CD4-positive, alpha-beta T cell treated with Interleukin-4 for 4 hours (primary cell): Measurements from ENCODE around the gene CLCN1.
"Not testable (repeated sequence)": the region's sequence is repeated elsewhere in the genome, so short reads cannot be mapped to it uniquely, and the experiment has no call there.

Source experiments
- DNase-seq: peaks from one replicate; pipeline ENCODE4 v3.0.0-alpha.2; 2020

The CLCN1 gene

DNA sequence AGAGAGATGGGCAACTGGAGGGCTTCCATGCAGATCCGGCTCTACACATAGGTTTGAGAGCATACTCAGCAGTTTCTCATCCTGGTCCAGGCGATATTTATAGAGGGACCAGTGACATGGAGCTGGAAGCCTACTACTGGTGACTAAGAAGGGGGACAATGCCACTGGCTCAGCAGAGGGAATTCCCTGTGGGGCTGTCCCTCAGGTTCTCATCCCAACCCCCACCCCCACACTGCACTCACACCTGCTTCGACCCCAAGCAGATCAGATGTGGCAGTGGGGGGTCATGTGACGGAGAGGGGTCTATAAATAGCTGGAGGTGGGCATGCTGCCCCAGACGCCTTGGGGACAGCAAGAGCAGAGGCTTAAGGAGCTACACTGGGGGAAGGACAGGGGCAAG lies at the start of gene CLCN1:
Gene CLCN1 (plus strand): TSS at position 336 of the 400 bp plus-strand sequence. CDS start 102 bp downstream, outside the sequence.
- DNase-seq = no peak

- DNase-seq = no peak
Observed at GRCh38 chr7:143269251-143269650, 46.7 kb upstream of the CLCN1 start.

DNA sequence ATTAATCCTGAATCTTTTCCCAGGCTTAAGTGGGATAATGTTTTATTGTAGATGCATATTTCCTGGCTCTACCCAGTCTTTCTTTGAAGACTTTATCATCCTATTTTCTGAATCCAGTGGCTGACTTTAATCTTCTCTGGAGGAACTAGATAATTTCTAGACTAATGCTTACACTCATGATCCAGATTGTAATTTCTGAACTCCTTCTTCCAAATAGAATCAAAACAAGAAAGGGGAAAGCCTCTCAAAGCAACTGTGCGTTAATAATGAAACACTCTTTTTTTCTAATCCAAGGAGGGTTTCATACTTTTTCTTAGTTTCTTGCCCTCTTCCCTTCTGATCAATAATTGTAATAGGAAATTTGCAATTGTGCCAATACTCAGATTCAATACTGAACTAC lies 44.7 kb upstream of the CLCN1 start:
- no peak for DNase-seq

DNA sequence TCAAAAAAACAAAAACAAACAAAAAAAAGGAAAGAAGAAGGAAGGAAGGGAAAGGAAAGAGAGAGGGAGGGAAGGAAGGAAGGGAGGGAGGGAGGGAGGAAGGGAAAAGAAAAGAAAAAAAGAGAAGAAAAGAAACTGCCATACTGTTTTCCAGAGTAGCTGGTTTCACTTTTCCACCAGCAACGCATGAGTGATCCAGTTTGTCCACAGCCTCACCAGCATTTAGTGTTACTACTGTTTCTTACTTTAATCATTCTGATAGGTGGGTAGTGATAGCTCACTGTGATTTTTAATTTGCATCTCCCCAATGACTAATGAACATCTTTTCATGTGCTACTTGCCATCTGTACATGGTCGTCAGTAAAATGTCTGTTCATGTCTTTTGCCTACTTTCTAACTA lies 43.0 kb upstream of the CLCN1 start:
- no peak for DNase-seq

DNA sequence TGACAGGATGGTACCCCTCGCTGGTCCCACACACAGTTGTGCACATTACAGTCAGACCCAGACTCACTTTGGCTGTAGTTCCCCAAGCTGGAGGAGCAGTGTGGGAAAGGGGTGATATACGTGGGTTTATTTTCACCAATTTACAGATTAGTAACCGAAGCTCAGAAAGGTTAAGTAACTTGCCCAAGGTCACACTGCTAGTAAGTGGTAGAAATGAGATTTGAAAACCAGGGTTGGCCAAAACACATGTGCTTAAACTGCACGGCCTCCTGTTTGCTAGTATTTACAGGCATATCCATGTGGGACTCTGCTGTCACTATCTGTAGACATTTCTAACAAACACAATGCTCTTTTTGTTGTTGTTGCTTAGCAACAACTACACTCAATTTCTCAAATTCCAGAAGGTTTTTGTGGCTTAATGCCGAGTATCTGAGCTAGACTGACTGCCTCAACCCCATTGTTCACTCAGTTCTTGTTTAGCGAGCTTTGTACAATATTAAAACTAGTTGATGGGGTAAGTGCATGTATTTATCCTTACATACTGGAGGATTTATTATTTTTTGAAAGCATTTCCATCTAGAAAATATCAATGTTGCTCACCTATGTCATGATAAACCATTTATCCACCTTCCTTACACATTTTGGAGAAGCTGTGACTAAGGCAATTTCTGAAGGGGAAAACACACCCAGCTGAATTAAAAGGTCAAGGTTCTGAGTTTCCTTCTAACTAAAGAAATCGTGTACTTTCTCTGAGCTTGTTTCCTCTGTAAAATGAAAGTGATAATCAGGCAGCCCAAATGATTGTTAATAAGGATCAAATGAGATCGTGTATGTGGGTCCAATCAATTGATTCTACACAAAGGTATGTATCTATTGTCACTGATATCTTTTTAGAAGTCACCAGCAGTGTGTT lies 36.5 kb upstream of the CLCN1 start:
- peak; percentile 83 for DNase-seq

DNA sequence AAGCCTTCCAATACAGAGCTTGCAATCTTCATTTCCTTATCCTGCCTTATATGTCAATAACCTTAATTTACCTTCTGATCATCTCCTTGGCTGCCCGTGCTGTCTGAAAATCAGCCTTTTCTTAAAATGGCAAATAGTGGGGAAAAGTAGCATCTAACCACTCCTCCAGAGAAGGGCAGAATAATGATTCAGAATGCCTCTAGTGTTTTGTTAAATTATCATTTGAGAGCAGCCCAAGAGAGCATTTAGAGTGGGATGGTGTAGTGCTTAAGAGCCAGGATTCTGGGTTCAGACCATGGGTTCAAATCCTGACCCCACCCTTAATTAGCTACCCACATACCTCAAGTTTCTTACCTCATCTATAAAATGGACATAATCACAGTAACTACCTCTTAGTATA lies 35.8 kb upstream of the CLCN1 start:
- DNase-seq = peak; percentile 27

DNA sequence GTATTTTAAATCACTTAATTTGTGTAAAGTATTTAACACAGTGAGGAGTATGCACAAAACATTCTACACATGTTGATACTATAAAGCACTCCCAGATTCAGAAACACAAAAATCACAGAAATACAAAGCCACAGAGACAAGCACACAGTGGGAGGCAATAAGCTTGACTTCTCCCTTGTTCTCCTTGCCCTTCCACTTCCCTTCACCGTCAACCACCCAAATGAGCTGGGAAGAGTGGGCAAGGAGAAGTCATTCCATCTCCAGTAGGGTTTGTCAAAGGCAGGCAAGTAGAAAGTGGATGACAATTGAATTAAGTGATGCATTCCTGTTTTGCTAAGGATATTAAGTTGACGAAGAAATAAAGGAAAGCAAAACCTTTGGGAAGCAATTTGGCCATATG lies 35.3 kb upstream of the CLCN1 start:
- no peak for DNase-seq

- no peak for DNase-seq
Observed at GRCh38 chr7:143281529-143281928, 34.4 kb upstream of the CLCN1 start.

GRCh38 chr7:143282124-143282523 lies 33.8 kb upstream of the CLCN1 start:
- no peak for DNase-seq

- no peak for DNase-seq
Observed at GRCh38 chr7:143283381-143283780, 32.5 kb upstream of the CLCN1 start.

DNA sequence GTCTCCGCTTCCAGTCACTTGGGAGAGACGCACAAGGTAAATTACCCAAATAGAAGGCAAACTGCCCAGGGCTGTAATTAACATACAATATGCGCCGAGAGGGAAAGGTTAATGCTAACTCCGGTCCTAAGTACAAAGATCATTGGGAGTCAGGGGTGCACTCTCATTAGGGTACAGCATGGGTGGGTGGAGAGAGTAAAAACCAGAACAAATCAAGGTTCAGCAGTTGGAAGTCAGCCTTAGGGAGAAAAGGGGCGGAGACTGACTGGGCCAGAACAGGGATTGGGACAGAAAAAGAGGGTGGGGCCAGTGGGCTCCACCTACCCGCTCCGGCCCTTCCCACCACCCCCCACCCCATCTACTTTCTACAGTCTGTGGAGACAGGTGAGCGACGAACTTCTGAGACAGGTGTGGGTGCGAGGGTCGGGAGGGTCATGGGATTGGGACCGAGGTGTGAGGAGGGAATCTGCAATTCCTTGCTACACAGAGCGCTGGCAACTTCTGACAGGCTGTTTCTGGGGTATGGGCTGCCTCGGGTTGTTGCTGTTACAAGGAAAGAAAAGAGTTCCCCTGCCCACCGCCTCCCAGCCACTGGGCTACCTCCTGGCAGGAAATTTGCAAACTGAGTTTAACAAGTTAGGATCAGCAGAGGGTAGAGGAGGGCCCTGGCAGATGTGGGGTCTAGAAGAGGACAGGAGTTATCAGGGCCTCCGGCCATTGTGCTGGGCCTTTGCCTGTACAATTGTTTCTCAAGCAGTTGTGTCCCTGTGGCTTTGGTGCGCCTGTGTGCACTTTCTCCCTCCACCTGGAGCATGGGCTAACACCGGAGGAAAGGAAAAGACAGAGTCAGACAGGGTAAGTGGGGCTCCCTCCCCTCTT lies 31.1 kb upstream of the CLCN1 start, which contains the start of gene TMEM139:
Gene TMEM139 (plus strand): TSS at position 368 of the 879 bp plus-strand sequence. CDS start 1,000 bp downstream, outside the sequence.
- DNase-seq = no peak

GRCh38 chr7:143285470-143285778 lies 30.5 kb upstream of the CLCN1 start:
- DNase-seq = no peak

- no peak for DNase-seq
Observed at GRCh38 chr7:143285806-143286521, 29.9 kb upstream of the CLCN1 start.

GRCh38 chr7:143286522-143286890 lies 29.4 kb upstream of the CLCN1 start:
- DNase-seq = no peak

GRCh38 chr7:143287339-143287934 lies 28.5 kb upstream of the CLCN1 start:
- DNase-seq = no peak

GRCh38 chr7:143287935-143288826 lies 27.7 kb upstream of the CLCN1 start, which contains the start of gene CASP2:
Gene CASP2 (plus strand): TSS chr7:143288351. CDS start chr7:143288456, 105 bp downstream.
- peak; percentile 99 for DNase-seq

GRCh38 chr7:143288836-143289235 lies 27.1 kb upstream of the CLCN1 start:
- no peak for DNase-seq

DNA sequence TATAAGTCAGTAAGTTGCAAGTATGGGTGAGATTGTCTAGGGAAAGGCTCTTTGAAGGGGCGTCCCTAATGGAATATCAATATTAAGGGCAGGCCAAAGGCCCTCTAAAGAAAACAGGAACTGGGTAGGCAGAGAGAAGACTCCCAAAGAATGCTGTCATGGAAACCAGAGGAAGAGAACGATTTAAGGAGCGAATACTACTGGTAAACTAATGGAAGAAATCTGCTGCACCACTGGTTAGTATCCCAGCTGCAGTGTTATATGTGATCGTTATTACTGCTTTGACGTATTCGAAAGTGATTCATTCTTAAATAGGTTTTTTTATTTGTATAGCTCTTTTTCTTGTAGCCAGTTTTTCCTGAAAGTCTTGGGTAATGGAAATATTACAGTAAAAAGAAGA lies 26.5 kb upstream of the CLCN1 start:
- no peak for DNase-seq

DNA sequence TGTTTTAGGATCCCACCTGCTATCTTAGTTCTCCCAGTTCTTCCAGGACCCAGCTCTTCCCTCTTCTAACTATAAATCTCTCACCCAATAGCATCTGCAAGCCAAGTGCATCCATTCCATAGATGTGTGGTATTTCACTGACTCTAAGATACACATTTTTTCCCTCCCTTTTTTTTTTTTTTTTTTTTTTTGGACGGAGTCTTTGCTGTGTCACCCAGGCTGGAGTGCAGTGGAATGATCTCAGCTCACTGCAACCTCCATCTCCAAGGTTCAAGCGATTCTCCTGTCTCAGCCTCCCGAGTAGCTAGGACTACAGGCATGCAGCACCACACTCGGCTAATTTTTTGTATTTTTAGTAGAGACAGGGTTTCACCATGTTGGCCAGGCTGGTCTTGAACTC lies 26.0 kb upstream of the CLCN1 start:
- not testable (repeated sequence) for DNase-seq

DNA sequence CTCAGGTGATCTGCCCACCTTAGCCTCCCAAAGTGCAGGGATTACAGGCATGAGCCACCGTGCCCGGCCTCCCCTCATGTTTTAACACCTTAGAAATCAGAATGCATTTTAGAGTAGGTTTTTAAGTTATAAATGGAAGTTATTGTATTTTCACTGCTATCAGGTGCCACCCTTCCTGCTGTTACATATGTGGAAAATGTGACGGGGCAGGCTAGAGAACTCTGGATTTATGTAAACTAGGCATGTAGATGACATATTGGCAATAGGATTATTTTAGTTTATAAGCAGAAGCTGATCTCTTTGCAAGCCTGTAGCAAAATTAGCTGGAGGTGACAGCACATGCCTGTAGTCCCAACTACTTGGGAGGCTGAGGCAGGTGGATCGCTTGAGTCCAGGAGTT lies 25.6 kb upstream of the CLCN1 start:
- no peak for DNase-seq

GRCh38 chr7:143292876-143293275 lies 23.0 kb upstream of the CLCN1 start:
- no peak for DNase-seq

- peak; percentile 31 for DNase-seq
Observed at GRCh38 chr7:143295870-143296269, 20.0 kb upstream of the CLCN1 start.
